Esophagus muscularis mucosa (tissue), 4 donors: ENCODE data around the gene MAST4.

Experiments used
- EP300 ChIP-seq: sonication (generic); formaldehyde crosslinking; IDR thresholded peaks from one replicate; pipeline ENCODE4 v1.6.1; 2017; ENCODE audit warnings: antibody characterized with exemption
- POLR2A ChIP-seq: fragments of 450-650 bp; IDR thresholded peaks from one replicate; pipeline ENCODE4 v1.6.1; 2017; ENCODE audit warnings: antibody characterized with exemption, moderate library complexity, mild to moderate bottlenecking, low read depth
- POLR2AphosphoS5 ChIP-seq, 2 donors: sonication (generic); formaldehyde crosslinking; IDR thresholded peaks; one replicate each; pipeline ENCODE4 v1.6.1; 2017; ENCODE audit warnings: antibody characterized with exemption in 2 of 2
- TF ChIP-seq, protein P1 (sequence below), 3 experiments: fragments of 200-600 bp in 2 of 3; fragments of 450-650 bp in 1 of 3; sonication (generic) in 2 of 3; IDR thresholded peaks; one replicate each; pipeline ENCODE4 v1.5.1; 2017 to 2019; ENCODE audit warnings: antibody characterized with exemption in 3 of 3, mild to moderate bottlenecking in 2 of 3, moderate library complexity in 1 of 3

DNA sequence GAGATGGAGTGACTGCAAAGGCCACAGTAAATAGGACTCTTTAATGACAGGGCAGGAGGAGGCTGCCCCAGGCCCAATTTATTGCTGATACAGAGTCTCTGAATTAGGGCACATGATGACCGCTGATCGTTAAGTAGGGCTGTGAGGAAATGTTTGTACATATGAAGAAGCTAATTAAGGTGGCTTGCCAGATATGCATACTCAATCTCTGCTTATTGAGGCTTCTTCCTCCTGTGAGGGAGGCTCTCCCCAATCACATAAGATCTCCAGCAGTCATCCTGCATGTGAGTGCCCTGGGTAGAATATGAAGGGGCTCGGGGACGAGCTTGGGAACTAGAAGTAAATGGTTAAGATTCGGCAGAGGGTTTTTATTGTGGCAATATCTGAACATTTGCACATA lies 608.6 kb downstream of the MAST4 start:
- TF ChIP-seq EP300 (no peak), POLR2AphosphoS5 (IDR thresholded peaks at IDR 0.05) (no peak), POLR2A (no peak)
- TF ChIP-seq, protein P1, sequence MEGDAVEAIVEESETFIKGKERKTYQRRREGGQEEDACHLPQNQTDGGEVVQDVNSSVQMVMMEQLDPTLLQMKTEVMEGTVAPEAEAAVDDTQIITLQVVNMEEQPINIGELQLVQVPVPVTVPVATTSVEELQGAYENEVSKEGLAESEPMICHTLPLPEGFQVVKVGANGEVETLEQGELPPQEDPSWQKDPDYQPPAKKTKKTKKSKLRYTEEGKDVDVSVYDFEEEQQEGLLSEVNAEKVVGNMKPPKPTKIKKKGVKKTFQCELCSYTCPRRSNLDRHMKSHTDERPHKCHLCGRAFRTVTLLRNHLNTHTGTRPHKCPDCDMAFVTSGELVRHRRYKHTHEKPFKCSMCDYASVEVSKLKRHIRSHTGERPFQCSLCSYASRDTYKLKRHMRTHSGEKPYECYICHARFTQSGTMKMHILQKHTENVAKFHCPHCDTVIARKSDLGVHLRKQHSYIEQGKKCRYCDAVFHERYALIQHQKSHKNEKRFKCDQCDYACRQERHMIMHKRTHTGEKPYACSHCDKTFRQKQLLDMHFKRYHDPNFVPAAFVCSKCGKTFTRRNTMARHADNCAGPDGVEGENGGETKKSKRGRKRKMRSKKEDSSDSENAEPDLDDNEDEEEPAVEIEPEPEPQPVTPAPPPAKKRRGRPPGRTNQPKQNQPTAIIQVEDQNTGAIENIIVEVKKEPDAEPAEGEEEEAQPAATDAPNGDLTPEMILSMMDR (IDR thresholded peaks at IDR 0.05) = no peak
